Activated CD4-positive, alpha-beta T cell treated with anti-CD3 and anti-CD28 coated beads, Interleukin-2, amount 50 U/mL, for 24 hours (primary cell): ENCODE measurements around the gene GABRA4.

Experiments
- DNase-seq, 2 donors: peaks; one replicate each; pipeline ENCODE4 v3.0.0-alpha.2; 2020; ENCODE audit warnings: low read depth in 1 of 2, low spot score in 1 of 2

Gene GABRA4

DNA sequence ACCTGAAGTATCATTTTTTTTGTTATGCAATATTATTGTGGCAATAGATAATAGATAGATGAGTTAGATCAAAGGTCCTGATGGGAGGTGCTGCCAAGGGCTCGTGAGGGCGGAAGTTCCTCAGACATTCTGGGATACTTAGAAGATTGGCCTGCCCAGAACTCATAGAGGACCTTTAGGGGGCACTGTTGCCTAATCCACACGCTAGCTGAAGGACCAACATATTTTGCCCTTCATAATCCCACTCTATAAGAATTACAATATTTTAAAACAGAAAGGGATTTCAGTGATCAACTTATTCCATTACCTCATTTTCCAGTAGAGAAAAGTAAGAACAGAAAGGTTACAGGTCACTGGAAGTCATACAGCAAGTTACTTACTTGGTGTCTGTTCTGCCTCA is 61.4 kb downstream of the GABRA4 start:
- no peak for DNase-seq

- DNase-seq, result no peak
Measured at GRCh38 chr4:46930891-46931290, 62.5 kb downstream of the GABRA4 start.

GRCh38 chr4:46927201-46927600 is 66.2 kb downstream of the GABRA4 start:
- DNase-seq, result no peak

DNA sequence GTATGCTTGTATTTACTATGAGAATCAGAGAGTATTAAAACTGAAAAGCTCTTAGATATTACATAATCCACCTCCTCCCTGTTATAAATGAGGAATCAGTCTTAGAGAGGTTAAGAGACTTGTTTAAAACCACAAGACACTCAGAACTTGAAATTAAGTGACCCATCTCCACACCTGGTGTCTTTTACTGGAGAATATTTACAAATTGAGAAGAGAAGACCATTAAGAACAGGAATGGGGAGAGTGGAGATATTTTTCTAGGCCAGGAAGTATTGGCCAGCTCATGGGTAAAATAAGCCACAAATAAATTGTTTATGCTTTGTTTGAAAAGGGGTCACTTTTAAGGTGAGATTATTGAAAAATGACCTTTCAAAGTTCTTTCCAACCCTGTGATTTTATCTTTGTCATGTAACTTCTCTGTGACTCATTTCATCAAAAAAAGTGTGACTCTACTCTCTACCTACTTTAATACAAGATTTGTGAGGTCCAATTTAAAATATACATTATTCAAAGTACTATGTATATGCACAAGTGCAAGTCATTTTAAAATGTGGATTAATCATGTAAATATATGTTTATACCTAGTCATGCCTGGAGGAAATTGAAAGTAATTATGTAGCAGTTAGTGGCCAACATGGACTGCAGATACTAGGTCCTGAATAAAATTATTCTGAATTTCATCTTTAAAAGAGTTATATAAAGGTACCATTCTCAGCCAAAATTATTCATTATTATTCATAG is 68.4 kb downstream of the GABRA4 start:
- DNase-seq, result no peak

- DNase-seq, result no peak
Measured at GRCh38 chr4:46922205-46922604, 71.2 kb downstream of the GABRA4 start.

- no peak for DNase-seq
Measured at GRCh38 chr4:46909078-46909477, 84.3 kb downstream of the GABRA4 start, which contains the start of gene COX7B2. Gene COX7B2, minus strand, starts transcription at chr4:46909245. Its CDS starts 174,053 bp downstream, at chr4:46735192.

DNA sequence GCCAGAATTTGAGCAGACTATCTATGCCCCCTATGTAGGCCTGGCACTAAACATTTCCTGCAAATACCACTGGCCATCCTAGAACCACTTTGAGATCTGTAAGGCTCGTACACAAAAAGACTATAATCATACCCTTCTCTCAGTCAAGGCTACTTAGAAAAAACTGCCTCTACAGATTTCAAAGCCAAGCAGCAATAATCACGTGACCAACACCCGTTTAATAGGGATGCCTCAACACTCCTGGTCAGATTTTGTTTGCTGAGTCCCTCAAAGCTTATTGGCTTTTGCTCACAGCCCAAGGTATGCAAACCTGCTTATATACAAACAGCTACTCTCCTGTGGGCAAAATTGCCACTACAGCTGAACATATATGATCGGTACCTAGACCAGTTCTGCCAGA is 85.2 kb downstream of the GABRA4 start:
- DNase-seq, result no peak

GRCh38 chr4:46900082-46900481 is 93.3 kb downstream of the GABRA4 start:
- no peak for DNase-seq

DNA sequence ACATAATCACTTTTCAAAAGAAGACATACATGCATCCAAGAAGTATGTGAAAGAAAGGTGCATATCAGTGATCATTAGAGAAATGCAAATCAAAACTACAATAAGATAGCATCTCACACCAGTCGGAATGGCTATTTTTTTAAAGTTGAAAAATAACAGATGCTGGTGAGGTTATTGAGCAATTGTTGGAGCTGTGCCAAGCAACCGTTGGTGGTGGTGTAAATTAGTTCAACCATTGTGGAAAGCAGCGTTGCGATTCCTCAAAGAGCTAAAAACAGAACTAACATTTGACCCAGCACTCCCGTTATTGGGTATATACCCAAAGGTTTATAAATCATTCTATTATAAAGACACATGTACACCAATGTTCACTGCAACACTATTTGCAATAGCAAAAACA is 98.6 kb downstream of the GABRA4 start:
- no peak for DNase-seq

DNA sequence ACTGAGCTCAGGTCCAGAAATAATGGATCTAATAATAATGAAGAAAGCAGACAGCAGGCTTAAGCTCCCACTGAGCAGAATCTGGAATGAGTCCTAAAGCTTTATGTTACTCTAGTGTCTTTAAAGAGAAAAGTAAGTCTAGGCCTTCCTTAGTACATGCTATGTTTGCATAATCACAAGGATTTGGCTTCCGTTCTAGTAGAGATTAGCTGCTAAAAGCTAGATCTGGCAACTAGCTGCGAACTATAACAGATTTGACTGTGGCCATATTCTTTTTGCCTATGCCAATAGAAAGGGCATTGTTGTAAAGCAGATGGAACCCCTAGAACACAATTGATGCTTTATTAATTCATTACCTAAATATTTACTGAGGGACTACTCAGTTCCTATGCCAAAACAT is 103.3 kb downstream of the GABRA4 start:
- DNase-seq, result no peak

DNA sequence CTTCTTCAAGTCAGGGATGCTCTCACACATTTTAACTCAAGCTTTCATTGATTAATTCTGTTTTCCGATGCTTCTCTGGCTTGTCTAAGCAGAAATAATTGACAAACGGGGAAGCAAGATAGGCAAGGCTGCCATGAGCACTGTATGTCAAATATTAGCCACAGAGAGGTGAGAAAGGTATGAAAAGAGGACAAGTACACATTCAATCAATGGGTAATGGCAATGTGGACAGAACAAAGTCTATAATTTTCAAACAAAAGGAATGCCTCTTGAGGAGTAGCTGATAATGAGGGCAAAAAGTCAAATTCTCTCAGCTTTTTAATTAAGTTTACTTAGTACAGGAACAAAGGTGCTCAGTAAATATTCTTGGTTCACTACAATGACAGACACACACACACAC is 104.0 kb downstream of the GABRA4 start:
- DNase-seq, result no peak

DNA sequence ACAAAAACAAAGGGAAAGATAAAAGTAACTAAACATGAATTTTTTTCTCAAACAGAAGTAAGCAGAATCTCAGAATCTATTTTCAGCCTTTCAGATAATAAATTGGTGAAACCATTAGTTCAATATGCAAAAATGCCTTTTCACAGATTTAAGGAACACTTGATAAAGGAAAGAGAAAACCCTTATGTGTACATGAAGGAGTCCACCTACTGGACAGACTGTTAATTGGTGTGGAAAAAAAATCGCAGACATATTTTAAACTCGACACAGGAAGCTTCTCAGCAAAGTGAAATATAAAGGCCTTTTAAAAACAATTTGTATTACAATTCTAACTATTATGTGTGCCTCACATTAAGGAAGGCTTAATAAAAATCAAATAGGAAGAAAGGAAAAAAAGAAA is 106.7 kb downstream of the GABRA4 start:
- DNase-seq, result no peak

DNA sequence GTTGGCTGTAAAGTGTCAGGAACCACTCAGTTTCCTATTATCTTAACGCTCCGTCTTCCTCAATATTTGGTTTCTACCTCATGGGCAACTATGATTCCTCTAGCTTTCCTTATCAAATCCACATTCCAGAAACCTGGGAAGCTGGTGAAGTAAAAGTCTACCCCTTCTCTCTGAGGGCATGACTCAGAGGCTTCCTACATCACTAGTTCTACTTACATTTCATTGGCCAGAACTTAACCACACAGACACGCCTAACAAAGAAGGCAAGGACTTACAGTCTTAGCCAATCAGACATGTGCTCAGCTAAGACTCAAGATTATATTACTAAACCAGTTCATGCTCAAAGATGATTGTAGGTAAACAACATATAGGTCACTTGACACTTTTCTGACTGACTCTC is 114.7 kb downstream of the GABRA4 start:
- DNase-seq, result no peak

GRCh38 chr4:46874811-46875210 is 118.6 kb downstream of the GABRA4 start:
- no peak for DNase-seq

DNA sequence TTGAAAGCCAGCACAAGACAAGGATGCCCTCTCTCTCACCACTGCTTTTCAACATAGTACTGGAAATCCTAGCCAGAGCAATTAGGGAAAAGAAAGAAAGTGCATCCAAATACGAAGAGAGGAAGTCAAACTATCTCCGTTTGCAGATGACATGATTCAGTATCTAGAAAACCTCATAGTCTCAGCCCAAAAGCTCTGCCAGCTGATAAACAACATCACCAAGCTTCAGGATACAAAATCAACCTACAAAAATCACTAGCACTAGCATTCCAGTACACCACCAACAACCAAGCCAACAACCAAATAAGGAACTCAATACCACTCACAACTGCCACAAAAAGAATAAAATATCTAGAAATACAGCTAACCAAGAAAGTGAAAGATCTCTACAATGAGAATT is 123.0 kb downstream of the GABRA4 start:
- no peak for DNase-seq
